HepG2 (cell line): ENCODE results near the gene RABEPK. TPM values are rescaled to one million over a fixed set of nuclear protein-coding genes. Genes with fewer than 3 reads are reported as not detected.

ENCODE experiments used
- HOXA3 ChIP-seq: sonication (generic); formaldehyde crosslinking; IDR thresholded peaks from 2 replicates; pipeline ENCODE4 v1.5.0; 2020; ENCODE audit warnings: missing genetic modification reagents
- IKZF1 ChIP-seq: fragments of 450-650 bp; IDR thresholded peaks from 2 replicates; pipeline ENCODE4 v1.7.1; 2016
- IRX3 ChIP-seq: sonication (generic); formaldehyde crosslinking; IDR thresholded peaks from 2 replicates; pipeline ENCODE4 v1.8.1; 2023; ENCODE audit warnings: mild to moderate bottlenecking, low read depth, missing genetic modification reagents, borderline replicate concordance
- MBNL3 ChIP-seq: fragments of 250-450 bp; sonication (Bioruptor Pico); conservative IDR thresholded peaks from 2 replicates; pipeline ENCODE4 v1.8.0; 2022; ENCODE audit warnings: mild to moderate bottlenecking, inconsistent platforms
- MEIS2 ChIP-seq: sonication (generic); formaldehyde crosslinking; IDR thresholded peaks from 2 replicates; pipeline ENCODE4 v1.9.0; 2021; ENCODE audit warnings: mild to moderate bottlenecking, missing genetic modification reagents
- SMAD9 ChIP-seq: sonication (generic); formaldehyde crosslinking; IDR thresholded peaks from 2 replicates; pipeline ENCODE4 v1.5.1; 2020; ENCODE audit warnings: mild to moderate bottlenecking, missing genetic modification reagents
- SUZ12 ChIP-seq: fragments of 150-350 bp; IDR thresholded peaks from 2 replicates; pipeline ENCODE4 v1.6.1; 2014; ENCODE audit warnings: low read depth, low read length
- TEAD2 ChIP-seq: sonication (generic); formaldehyde crosslinking; IDR thresholded peaks from 2 replicates; pipeline ENCODE4 v1.9.0; 2021; ENCODE audit warnings: missing genetic modification reagents
- UBTF ChIP-seq: sonication (generic); formaldehyde crosslinking; IDR thresholded peaks from 2 replicates; pipeline ENCODE4 v1.4.0; 2020; ENCODE audit warnings: mild to moderate bottlenecking, missing genetic modification reagents
- ZBTB7B ChIP-seq: sonication (generic); formaldehyde crosslinking; IDR thresholded peaks from 2 replicates; pipeline ENCODE4 v1.4.0; 2020; ENCODE audit warnings: missing genetic modification reagents
- ZFYVE20 ChIP-seq: sonication (generic); formaldehyde crosslinking; IDR thresholded peaks from 2 replicates; pipeline ENCODE4 v1.8.0; 2023; ENCODE audit warnings: low read depth, mild to moderate bottlenecking, moderate library complexity, missing genetic modification reagents, borderline replicate concordance
- ZNF251 ChIP-seq: sonication (generic); formaldehyde crosslinking; IDR thresholded peaks from 2 replicates; pipeline ENCODE4 v1.9.0; 2021; ENCODE audit warnings: mild to moderate bottlenecking, missing genetic modification reagents
- ZNF280D ChIP-seq: sonication (generic); formaldehyde crosslinking; IDR thresholded peaks from 2 replicates; pipeline ENCODE4 v1.5.1; 2020; ENCODE audit warnings: mild to moderate bottlenecking, missing genetic modification reagents
- ZNF512B ChIP-seq: sonication (generic); formaldehyde crosslinking; IDR thresholded peaks from 2 replicates; pipeline ENCODE4 v1.5.1; 2020; ENCODE audit warnings: missing genetic modification reagents, mild to moderate bottlenecking, borderline replicate concordance
- ZSCAN20 ChIP-seq: sonication (generic); formaldehyde crosslinking; IDR thresholded peaks from 2 replicates; pipeline ENCODE4 v1.4.0; 2020; ENCODE audit warnings: missing genetic modification reagents, mild to moderate bottlenecking, borderline replicate concordance
- polyA plus RNA-seq, 8 experiments: library from polyadenylated mRNA; depleted of rRNA in 3 of 8; stranded (reverse) in 7 of 8; unstranded in 1 of 8; fragments of >200 nt; fragmentation: Illumina TruSeq in 4 of 8; extraction: Trizol in 4 of 8; gene quantifications; 2 replicates each; pipeline versions ENCODE4 v1.2.1 to v1.2.3, GENCODE V29; 2011 to 2016; ENCODE audit warnings: low read depth in 4 of 8, missing spikeins in 1 of 8, mixed read lengths in 1 of 8; ENCODE audit not compliant: insufficient read depth in 1 of 8
- total RNA-seq, 5 experiments: library from RNA; depleted of rRNA; stranded (reverse); fragments of >200 nt; fragmentation: Illumina TruSeq; extraction: Trizol; gene quantifications; 2 replicates each; pipeline ENCODE4 v1.2.3, GENCODE V29; 2016; ENCODE audit warnings: low read depth in 1 of 5
- TF ChIP-seq, protein P1 (sequence below): sonication (generic); formaldehyde crosslinking; conservative IDR thresholded peaks from 2 replicates; pipeline ENCODE4 v1.8.0; 2022; ENCODE audit warnings: mild to moderate bottlenecking, moderate library complexity, missing genetic modification reagents

Gene RABEPK
- total and polyA plus RNA-seq, 2 of the 13 experiments (the other 11 are each of a cell fraction or from before 2014, with no cell fraction given) = 75.5 to 90.0 TPM

- TF ChIP-seq IKZF1 (no peak), ZNF280D (CRISPR knock-in tag) (no peak), MBNL3 (no peak), SMAD9 (CRISPR knock-in tag) (no peak), ZNF251 (no peak), TEAD2 (CRISPR knock-in tag) (0 out of 2 replicates have a peak, but pooled peaks have one; percentile 44), ZSCAN20 (no peak), ZBTB7B (CRISPR knock-in tag) (peak; percentile 11; the same call in 1 of the 2 replicates), HOXA3 (no peak), SUZ12 (no peak), ZFYVE20 (CRISPR knock-in tag) (peak; percentile 68; the same call in 1 of the 2 replicates), UBTF (CRISPR knock-in tag) (peak; percentile 8; the same call in 1 of the 2 replicates), IRX3 (CRISPR knock-in tag) (no peak), MEIS2 (CRISPR knock-in tag) (0 out of 2 replicates have a peak, but pooled peaks have one; percentile 38), ZNF512B (CRISPR knock-in tag) (no peak)
- TF ChIP-seq, protein P1, sequence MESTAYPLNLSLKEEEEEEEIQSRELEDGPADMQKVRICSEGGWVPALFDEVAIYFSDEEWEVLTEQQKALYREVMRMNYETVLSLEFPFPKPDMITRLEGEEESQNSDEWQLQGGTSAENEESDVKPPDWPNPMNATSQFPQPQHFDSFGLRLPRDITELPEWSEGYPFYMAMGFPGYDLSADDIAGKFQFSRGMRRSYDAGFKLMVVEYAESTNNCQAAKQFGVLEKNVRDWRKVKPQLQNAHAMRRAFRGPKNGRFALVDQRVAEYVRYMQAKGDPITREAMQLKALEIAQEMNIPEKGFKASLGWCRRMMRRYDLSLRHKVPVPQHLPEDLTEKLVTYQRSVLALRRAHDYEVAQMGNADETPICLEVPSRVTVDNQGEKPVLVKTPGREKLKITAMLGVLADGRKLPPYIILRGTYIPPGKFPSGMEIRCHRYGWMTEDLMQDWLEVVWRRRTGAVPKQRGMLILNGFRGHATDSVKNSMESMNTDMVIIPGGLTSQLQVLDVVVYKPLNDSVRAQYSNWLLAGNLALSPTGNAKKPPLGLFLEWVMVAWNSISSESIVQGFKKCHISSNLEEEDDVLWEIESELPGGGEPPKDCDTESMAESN (CRISPR knock-in tag) = peak; percentile 26; the same call in 1 of the 2 replicates
Measured at GRCh38 chr9:125241863-125242739, 41.8 kb downstream of the RABEPK start (continued).
